HCT116 (cell line): ENCODE measurements around the gene MYO1G. TPM values are rescaled to one million over a fixed set of nuclear protein-coding genes. Genes with fewer than 3 reads are reported as not detected.

ENCODE experiments used
- ATAC-seq: fragments of 200-7000 bp; cut with Tn5 transposase; 2 replicates; pipeline ENCODE4 v1.9.1; 2020; ENCODE audit warnings: mild to moderate bottlenecking, moderate library complexity
- BruUV-seq: library from RNA; stranded (reverse); fragments of 400-500 nt; replicated peaks from 2 replicates; lab custom pipeline; 2021; lab: Mats Ljungman, UMichigan
- CTCF ChIA-PET: fragments of 300-600 bp; sonication (Branson Sonifier 250); formaldehyde crosslinking; loops from one replicate; lab custom pipeline; 2021; ENCODE audit warnings: antibody characterized with exemption; lab: Charles Lee
- POLR2A ChIA-PET: fragments of 300-600, 350-600 bp; sonication (Branson Sonifier 250); formaldehyde crosslinking; loops from one replicate; lab custom pipeline; 2021; ENCODE audit warnings: antibody characterized with exemption; lab: Charles Lee
- RAD21 ChIA-PET, 2 experiments: fragments of 300-600 bp; sonication (Branson Sonifier 250); formaldehyde crosslinking; loops; one replicate each; lab custom pipeline; 2023; ENCODE audit warnings: low total read pairs in 2 of 2; ENCODE audit not compliant: uncharacterized antibody in 2 of 2, unreplicated experiment in 2 of 2, low non-redundant PET in 1 of 2; lab: Charles Lee
- DNase-seq: peaks from one replicate; pipeline ENCODE4 v3.0.0-alpha.2; 2010; ENCODE audit warnings: low read depth, low spot score
- H2AFZ ChIP-seq: fragments of 200-600 bp; shearing (Covaris generic), sonication (generic); 2 replicates; pipeline ENCODE4 v1.6.1; 2017; ENCODE audit warnings: low read depth, mixed run types, mixed read lengths, antibody characterized with exemption, low read length; ENCODE audit not compliant: poor library complexity, severe bottlenecking
- H3K27ac ChIP-seq: 2 replicates; pipeline ENCODE4 v1.5.1; 2012; ENCODE audit warnings: low read depth, low read length
- H3K27me3 ChIP-seq: fragments of 200-600 bp; sonication (generic); 2 replicates; pipeline ENCODE4 v1.6.1; 2016; ENCODE audit warnings: mixed run types, low read length, mixed read lengths; ENCODE audit not compliant: insufficient read depth
- H3K36me3 ChIP-seq, 2 experiments: fragments of 200-500 bp in 1 of 2; fragments of 200-600 bp in 1 of 2; sonication (Bioruptor generic) in 1 of 2; sonication (generic) in 1 of 2; 2 replicates each; pipeline versions ENCODE4 v1.5.1 to v1.6.1; 2014 to 2016; ENCODE audit warnings: low read length in 2 of 2, inconsistent platforms in 1 of 2, mixed read lengths in 1 of 2, mixed run types in 1 of 2; ENCODE audit not compliant: insufficient read depth in 2 of 2, control insufficient read depth in 1 of 2
- H3K4me1 ChIP-seq, 2 experiments: fragments of 200-600 bp in 1 of 2; sonication (generic) in 1 of 2; 2 replicates each; pipeline versions ENCODE4 v1.5.1 to v1.6.1; 2012 to 2017; ENCODE audit warnings: low read length in 2 of 2, inconsistent platforms in 1 of 2, mild to moderate bottlenecking in 1 of 2, mixed read lengths in 1 of 2, mixed run types in 1 of 2, moderate library complexity in 1 of 2; ENCODE audit not compliant: insufficient read depth in 2 of 2, control insufficient read depth in 1 of 2
- H3K4me2 ChIP-seq: fragments of 200-600 bp; sonication (generic); 2 replicates; pipeline ENCODE4 v1.6.1; 2017; ENCODE audit warnings: mixed run types, low read length, mixed read lengths
- H3K4me3 ChIP-seq, 2 experiments: fragments of 200-600 bp in 1 of 2; sonication (generic) in 1 of 2; replicated peaks in 1 of 2; 2 replicates each; pipeline ENCODE4 v1.5.1; 2011 to 2016; ENCODE audit warnings: low read length in 2 of 2, control low read depth in 1 of 2, low read depth in 1 of 2, mild to moderate bottlenecking in 1 of 2, mixed read lengths in 1 of 2, mixed run types in 1 of 2
- H3K79me2 ChIP-seq: fragments of 200-600 bp; sonication (generic); 2 replicates; pipeline ENCODE4 v1.6.1; 2017; ENCODE audit warnings: mild to moderate bottlenecking, mixed run types, low read length, moderate library complexity, mixed read lengths; ENCODE audit not compliant: insufficient read depth
- H3K9ac ChIP-seq: fragments of 200-600 bp; sonication (generic); 2 replicates; pipeline ENCODE4 v1.6.1; 2016; ENCODE audit warnings: low read length, mixed read lengths
- H3K9me2 ChIP-seq: fragments of 200-600 bp; sonication (generic), shearing (Covaris generic); 2 replicates; pipeline ENCODE4 v1.6.1; 2017; ENCODE audit warnings: mixed run types, mild to moderate bottlenecking, moderate library complexity; ENCODE audit not compliant: insufficient read depth
- H3K9me3 ChIP-seq, 2 experiments: fragments of 200-500 bp in 1 of 2; fragments of 200-600 bp in 1 of 2; sonication (Bioruptor generic) in 1 of 2; sonication (generic) in 1 of 2; 2 replicates each; pipeline ENCODE4 v1.6.1; 2014 to 2017; ENCODE audit warnings: low read length in 2 of 2, mixed read lengths in 2 of 2, inconsistent platforms in 1 of 2, low read depth in 1 of 2, mild to moderate bottlenecking in 1 of 2, mixed run types in 1 of 2, moderate library complexity in 1 of 2; ENCODE audit not compliant: control insufficient read depth in 1 of 2, insufficient read depth in 1 of 2
- H4K20me1 ChIP-seq: fragments of 200-600 bp; sonication (generic), shearing (Covaris generic); 2 replicates; pipeline ENCODE4 v1.6.1; 2017; ENCODE audit warnings: mixed run types, mild to moderate bottlenecking, moderate library complexity; ENCODE audit not compliant: insufficient read depth
- CBX3 ChIP-seq: IDR thresholded peaks from 2 replicates; pipeline ENCODE4 v1.6.1; 2012; ENCODE audit warnings: low read depth
- CTCF ChIP-seq, 3 experiments: fragments of 200-600 bp in 1 of 3; sonication (generic) in 1 of 3; IDR thresholded peaks in 2 of 3; conservative IDR thresholded peaks in 1 of 3; 2 replicates each; pipeline ENCODE4 v1.5.1; 2012 to 2017; ENCODE audit warnings: low read depth in 2 of 3, low read length in 2 of 3, antibody characterized with exemption in 1 of 3, borderline replicate concordance in 1 of 3, control low read depth in 1 of 3, mild to moderate bottlenecking in 1 of 3, mixed read lengths in 1 of 3, mixed run types in 1 of 3, moderate library complexity in 1 of 3; ENCODE audit not compliant: insufficient read depth in 1 of 3
- EGR1 ChIP-seq: IDR thresholded peaks from 2 replicates; pipeline ENCODE4 v1.6.1; 2012; ENCODE audit warnings: low read depth
- EZH2 ChIP-seq: fragments of 200-600 bp; sonication (generic); IDR thresholded peaks from 2 replicates; pipeline ENCODE4 v1.6.1; 2017; ENCODE audit warnings: antibody characterized with exemption, mixed run types
- JUND ChIP-seq: IDR thresholded peaks from 2 replicates; pipeline ENCODE4 v1.6.1; 2012
- MAX ChIP-seq: IDR thresholded peaks from 2 replicates; pipeline ENCODE4 v1.6.1; 2012
- POLR2A ChIP-seq: IDR thresholded peaks from 2 replicates; pipeline ENCODE4 v1.7.0; 2011; ENCODE audit warnings: borderline replicate concordance; ENCODE audit not compliant: insufficient read depth, insufficient read length; ENCODE audit errors: extremely low read depth
- RAD21 ChIP-seq: IDR thresholded peaks from 2 replicates; pipeline ENCODE4 v1.6.1; 2012; ENCODE audit warnings: low read depth, mild to moderate bottlenecking
- SIN3A ChIP-seq: IDR thresholded peaks from 2 replicates; pipeline ENCODE4 v1.6.1; 2012; ENCODE audit warnings: low read depth
- SP1 ChIP-seq: IDR thresholded peaks from 2 replicates; pipeline ENCODE4 v1.6.1; 2012; ENCODE audit warnings: low read depth
- SRF ChIP-seq: IDR thresholded peaks from 2 replicates; pipeline ENCODE4 v1.6.1; 2012; ENCODE audit warnings: low read depth
- YY1 ChIP-seq: IDR thresholded peaks from 2 replicates; pipeline ENCODE4 v1.6.1; 2011; ENCODE audit warnings: low read length, low read depth, moderate library complexity, mild to moderate bottlenecking; ENCODE audit not compliant: insufficient replicate concordance; ENCODE audit errors: extremely low read depth
- ZFX ChIP-seq: fragments of 450-650 bp; IDR thresholded peaks from 2 replicates; pipeline ENCODE4 v1.6.1; 2017
- ZNF274 ChIP-seq: fragments of 200-500 bp; sonication (Bioruptor generic); IDR thresholded peaks from 2 replicates; pipeline ENCODE4 v1.6.1; 2014; ENCODE audit warnings: mild to moderate bottlenecking, low read depth, low read length, inconsistent platforms
- intact Hi-C: fragments of 100-400 bp; cut with micrococcal nuclease; formaldehyde crosslinking; loops from 2 replicates; pipeline ENCODE4 v1.10.0; 2022
- total RNA-seq: library from RNA; stranded (reverse); gene quantifications from one replicate; pipeline ENCODE4 v1.2.1, GENCODE V29; 2021; ENCODE audit not compliant: unreplicated experiment

The MYO1G gene
- total RNA-seq, 1 experiment from 2014 or later, result 0.74 TPM

- H3K9ac ChIP-seq, result no peak overlapping the region
- no peaks in the 10 kb centered on the region for H3K79me2 ChIP-seq
- H3K4me2 ChIP-seq, result no peak overlapping the region
- H2AFZ ChIP-seq, result no peak overlapping the region
- H3K9me2 ChIP-seq, result no peaks in the 10 kb centered on the region
- ChIA-PET POLR2A (interaction anchor here (1.3 kb wide), 1 partner anchor 16 kb away, joined by 3 read pairs; no protein-coding TSS in a partner anchor), CTCF (no interaction called here), RAD21 (no interaction called here)
- ATAC-seq (no peak), DNase-seq (no peak)
- no peaks in the 10 kb centered on the region for H3K9me3 ChIP-seq
- no peak overlapping the region for H3K4me3 ChIP-seq
- peaks cover 3 to 5% of the 10 kb centered on the region in 2 experiments; a peak in 2 of 4 replicates for H3K4me1 ChIP-seq
- H4K20me1 ChIP-seq, result no peaks in the 10 kb centered on the region
- intact Hi-C loops, result loop anchor here (10.0 kb wide), 1 partner anchor 385 kb away; the partner anchor contains the start of gene TMED4
- H3K36me3 ChIP-seq, result no peaks in the 10 kb centered on the region
- no peaks in the 10 kb centered on the region for H3K27me3 ChIP-seq
- no TSS peak for BruUV-seq
- TF ChIP-seq JUND (no peak), RAD21 (no peak), POLR2A (no peak), SP1 (no peak), ZNF274 (no peak)
- H3K27ac ChIP-seq, result no peak overlapping the region
Observed at GRCh38 chr7:44969701-44970522, 8.9 kb downstream of the MYO1G start.

- BruUV-seq, result no TSS peak
- ATAC-seq (no peak), DNase-seq (no peak)
- H3K4me1 ChIP-seq, result peaks cover 3 to 5% of the 10 kb centered on the region in 2 experiments; a peak in 2 of 4 replicates
- H3K27me3 ChIP-seq, result no peaks in the 10 kb centered on the region
- CTCF ChIA-PET, result no interaction called here
- H3K27ac ChIP-seq, result no peak overlapping the region
- H3K4me3 ChIP-seq, result no peak overlapping the region
- no peaks in the 10 kb centered on the region for H3K79me2 ChIP-seq
- no peaks in the 10 kb centered on the region for H3K9me2 ChIP-seq
- POLR2A ChIA-PET, result no interaction called here
- no peak overlapping the region for H3K4me2 ChIP-seq
- no peaks in the 10 kb centered on the region for H4K20me1 ChIP-seq
- RAD21 ChIA-PET, result no interaction called here
- H3K9me3 ChIP-seq, result no peaks in the 10 kb centered on the region
- H3K9ac ChIP-seq, result no peak overlapping the region
- intact Hi-C loops, result loop anchor here (10.0 kb wide), 1 partner anchor 384 kb away; the partner anchor contains the start of gene TMED4
- H2AFZ ChIP-seq, result no peak overlapping the region
- H3K36me3 ChIP-seq, result no peaks in the 10 kb centered on the region
- TF ChIP-seq EZH2 (no peak), CBX3 (no peak), YY1 (no peak), SIN3A (no peak), EGR1 (no peak), POLR2A (no peak), MAX (no peak), ZNF274 (no peak), ZFX (no peak), RAD21 (no peak), CTCF (IDR thresholded peaks at IDR 0.05 in 2 of 3, conservative IDR thresholded peaks at IDR 0.05 in 1 of 3; ENCODE audit: borderline replicate concordance in 1 of 3, insufficient read depth in 1 of 3, low read depth in 2 of 3, low read length in 2 of 3) (no peak), JUND (no peak), SRF (no peak), SP1 (no peak)
Observed at GRCh38 chr7:44969049-44969700, 9.6 kb downstream of the MYO1G start.
